Measurements from ENCODE around the gene NOL3. TPM values are rescaled to one million over a fixed set of nuclear protein-coding genes. Genes with fewer than 3 reads are reported as not detected.
A peak's percentile ranks its signal among the peaks of the same experiment; 100 is the strongest.

Gene NOL3
- total RNA-seq, 1 experiment from 2014 or later = 8.5 TPM

- TF ChIP-seq, protein P1, sequence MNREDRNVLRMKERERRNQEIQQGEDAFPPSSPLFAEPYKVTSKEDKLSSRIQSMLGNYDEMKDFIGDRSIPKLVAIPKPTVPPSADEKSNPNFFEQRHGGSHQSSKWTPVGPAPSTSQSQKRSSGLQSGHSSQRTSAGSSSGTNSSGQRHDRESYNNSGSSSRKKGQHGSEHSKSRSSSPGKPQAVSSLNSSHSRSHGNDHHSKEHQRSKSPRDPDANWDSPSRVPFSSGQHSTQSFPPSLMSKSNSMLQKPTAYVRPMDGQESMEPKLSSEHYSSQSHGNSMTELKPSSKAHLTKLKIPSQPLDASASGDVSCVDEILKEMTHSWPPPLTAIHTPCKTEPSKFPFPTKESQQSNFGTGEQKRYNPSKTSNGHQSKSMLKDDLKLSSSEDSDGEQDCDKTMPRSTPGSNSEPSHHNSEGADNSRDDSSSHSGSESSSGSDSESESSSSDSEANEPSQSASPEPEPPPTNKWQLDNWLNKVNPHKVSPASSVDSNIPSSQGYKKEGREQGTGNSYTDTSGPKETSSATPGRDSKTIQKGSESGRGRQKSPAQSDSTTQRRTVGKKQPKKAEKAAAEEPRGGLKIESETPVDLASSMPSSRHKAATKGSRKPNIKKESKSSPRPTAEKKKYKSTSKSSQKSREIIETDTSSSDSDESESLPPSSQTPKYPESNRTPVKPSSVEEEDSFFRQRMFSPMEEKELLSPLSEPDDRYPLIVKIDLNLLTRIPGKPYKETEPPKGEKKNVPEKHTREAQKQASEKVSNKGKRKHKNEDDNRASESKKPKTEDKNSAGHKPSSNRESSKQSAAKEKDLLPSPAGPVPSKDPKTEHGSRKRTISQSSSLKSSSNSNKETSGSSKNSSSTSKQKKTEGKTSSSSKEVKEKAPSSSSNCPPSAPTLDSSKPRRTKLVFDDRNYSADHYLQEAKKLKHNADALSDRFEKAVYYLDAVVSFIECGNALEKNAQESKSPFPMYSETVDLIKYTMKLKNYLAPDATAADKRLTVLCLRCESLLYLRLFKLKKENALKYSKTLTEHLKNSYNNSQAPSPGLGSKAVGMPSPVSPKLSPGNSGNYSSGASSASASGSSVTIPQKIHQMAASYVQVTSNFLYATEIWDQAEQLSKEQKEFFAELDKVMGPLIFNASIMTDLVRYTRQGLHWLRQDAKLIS (CRISPR knock-in tag; IDR thresholded peaks at IDR 0.05; ENCODE audit: borderline replicate concordance) = no peak
- TF ChIP-seq GRHL2 (CRISPR knock-in tag; IDR thresholded peaks at IDR 0.05; ENCODE audit: insufficient replicate concordance, severe bottlenecking) (no peak), RELA (CRISPR knock-in tag; IDR thresholded peaks at IDR 0.05; ENCODE audit: borderline replicate concordance) (0 out of 2 replicates have a peak, but pooled peaks have one; percentile 40), RORB (CRISPR knock-in tag; IDR thresholded peaks at IDR 0.05) (no peak), CREB1 (CRISPR knock-in tag; IDR thresholded peaks at IDR 0.05) (no peak), ZNF671 (CRISPR knock-in tag; IDR thresholded peaks at IDR 0.05) (no peak), MXD4 (CRISPR knock-in tag; IDR thresholded peaks at IDR 0.05; ENCODE audit: borderline replicate concordance) (no peak), ESRRA (CRISPR knock-in tag; IDR thresholded peaks at IDR 0.05; ENCODE audit: borderline replicate concordance) (no peak), TEAD4 (CRISPR knock-in tag; IDR thresholded peaks at IDR 0.05) (no peak), CREM (CRISPR knock-in tag; IDR thresholded peaks at IDR 0.05) (peak; percentile 85), IRF1 (CRISPR knock-in tag; IDR thresholded peaks at IDR 0.05) (no peak), ZNF263 (CRISPR knock-in tag; IDR thresholded peaks at IDR 0.05; ENCODE audit: low read depth) (no peak), NR2C2 (CRISPR knock-in tag; IDR thresholded peaks at IDR 0.05) (no peak), ZNF317 (CRISPR knock-in tag; IDR thresholded peaks at IDR 0.05; ENCODE audit: borderline replicate concordance, low read depth) (no peak), ZNF532 (CRISPR knock-in tag; IDR thresholded peaks at IDR 0.05; ENCODE audit: borderline replicate concordance) (no peak), ETV6 (CRISPR knock-in tag; IDR thresholded peaks at IDR 0.05) (peak; percentile 74; the same call in 1 of the 2 replicates), JUN (CRISPR knock-in tag; IDR thresholded peaks at IDR 0.05) (no peak)
- TF ChIP-seq, protein P2, sequence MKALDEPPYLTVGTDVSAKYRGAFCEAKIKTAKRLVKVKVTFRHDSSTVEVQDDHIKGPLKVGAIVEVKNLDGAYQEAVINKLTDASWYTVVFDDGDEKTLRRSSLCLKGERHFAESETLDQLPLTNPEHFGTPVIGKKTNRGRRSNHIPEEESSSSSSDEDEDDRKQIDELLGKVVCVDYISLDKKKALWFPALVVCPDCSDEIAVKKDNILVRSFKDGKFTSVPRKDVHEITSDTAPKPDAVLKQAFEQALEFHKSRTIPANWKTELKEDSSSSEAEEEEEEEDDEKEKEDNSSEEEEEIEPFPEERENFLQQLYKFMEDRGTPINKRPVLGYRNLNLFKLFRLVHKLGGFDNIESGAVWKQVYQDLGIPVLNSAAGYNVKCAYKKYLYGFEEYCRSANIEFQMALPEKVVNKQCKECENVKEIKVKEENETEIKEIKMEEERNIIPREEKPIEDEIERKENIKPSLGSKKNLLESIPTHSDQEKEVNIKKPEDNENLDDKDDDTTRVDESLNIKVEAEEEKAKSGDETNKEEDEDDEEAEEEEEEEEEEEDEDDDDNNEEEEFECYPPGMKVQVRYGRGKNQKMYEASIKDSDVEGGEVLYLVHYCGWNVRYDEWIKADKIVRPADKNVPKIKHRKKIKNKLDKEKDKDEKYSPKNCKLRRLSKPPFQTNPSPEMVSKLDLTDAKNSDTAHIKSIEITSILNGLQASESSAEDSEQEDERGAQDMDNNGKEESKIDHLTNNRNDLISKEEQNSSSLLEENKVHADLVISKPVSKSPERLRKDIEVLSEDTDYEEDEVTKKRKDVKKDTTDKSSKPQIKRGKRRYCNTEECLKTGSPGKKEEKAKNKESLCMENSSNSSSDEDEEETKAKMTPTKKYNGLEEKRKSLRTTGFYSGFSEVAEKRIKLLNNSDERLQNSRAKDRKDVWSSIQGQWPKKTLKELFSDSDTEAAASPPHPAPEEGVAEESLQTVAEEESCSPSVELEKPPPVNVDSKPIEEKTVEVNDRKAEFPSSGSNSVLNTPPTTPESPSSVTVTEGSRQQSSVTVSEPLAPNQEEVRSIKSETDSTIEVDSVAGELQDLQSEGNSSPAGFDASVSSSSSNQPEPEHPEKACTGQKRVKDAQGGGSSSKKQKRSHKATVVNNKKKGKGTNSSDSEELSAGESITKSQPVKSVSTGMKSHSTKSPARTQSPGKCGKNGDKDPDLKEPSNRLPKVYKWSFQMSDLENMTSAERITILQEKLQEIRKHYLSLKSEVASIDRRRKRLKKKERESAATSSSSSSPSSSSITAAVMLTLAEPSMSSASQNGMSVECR (CRISPR knock-in tag; IDR thresholded peaks at IDR 0.05; ENCODE audit: borderline replicate concordance) = no peak
- TF ChIP-seq, protein P3, sequence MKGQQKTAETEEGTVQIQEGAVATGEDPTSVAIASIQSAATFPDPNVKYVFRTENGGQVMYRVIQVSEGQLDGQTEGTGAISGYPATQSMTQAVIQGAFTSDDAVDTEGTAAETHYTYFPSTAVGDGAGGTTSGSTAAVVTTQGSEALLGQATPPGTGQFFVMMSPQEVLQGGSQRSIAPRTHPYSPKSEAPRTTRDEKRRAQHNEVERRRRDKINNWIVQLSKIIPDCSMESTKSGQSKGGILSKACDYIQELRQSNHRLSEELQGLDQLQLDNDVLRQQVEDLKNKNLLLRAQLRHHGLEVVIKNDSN (CRISPR knock-in tag; IDR thresholded peaks at IDR 0.05) = no peak; the same call in 1 of the 2 replicates
- TF ChIP-seq, protein P4, sequence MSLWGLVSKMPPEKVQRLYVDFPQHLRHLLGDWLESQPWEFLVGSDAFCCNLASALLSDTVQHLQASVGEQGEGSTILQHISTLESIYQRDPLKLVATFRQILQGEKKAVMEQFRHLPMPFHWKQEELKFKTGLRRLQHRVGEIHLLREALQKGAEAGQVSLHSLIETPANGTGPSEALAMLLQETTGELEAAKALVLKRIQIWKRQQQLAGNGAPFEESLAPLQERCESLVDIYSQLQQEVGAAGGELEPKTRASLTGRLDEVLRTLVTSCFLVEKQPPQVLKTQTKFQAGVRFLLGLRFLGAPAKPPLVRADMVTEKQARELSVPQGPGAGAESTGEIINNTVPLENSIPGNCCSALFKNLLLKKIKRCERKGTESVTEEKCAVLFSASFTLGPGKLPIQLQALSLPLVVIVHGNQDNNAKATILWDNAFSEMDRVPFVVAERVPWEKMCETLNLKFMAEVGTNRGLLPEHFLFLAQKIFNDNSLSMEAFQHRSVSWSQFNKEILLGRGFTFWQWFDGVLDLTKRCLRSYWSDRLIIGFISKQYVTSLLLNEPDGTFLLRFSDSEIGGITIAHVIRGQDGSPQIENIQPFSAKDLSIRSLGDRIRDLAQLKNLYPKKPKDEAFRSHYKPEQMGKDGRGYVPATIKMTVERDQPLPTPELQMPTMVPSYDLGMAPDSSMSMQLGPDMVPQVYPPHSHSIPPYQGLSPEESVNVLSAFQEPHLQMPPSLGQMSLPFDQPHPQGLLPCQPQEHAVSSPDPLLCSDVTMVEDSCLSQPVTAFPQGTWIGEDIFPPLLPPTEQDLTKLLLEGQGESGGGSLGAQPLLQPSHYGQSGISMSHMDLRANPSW (CRISPR knock-in tag; conservative IDR thresholded peaks at IDR 0.05; ENCODE audit: low read depth) = no peak
- TF ChIP-seq, protein P5, sequence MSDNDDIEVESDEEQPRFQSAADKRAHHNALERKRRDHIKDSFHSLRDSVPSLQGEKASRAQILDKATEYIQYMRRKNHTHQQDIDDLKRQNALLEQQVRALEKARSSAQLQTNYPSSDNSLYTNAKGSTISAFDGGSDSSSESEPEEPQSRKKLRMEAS (CRISPR knock-in tag; IDR thresholded peaks at IDR 0.05) = peak; percentile 77
Observed at GRCh38 chr16:67183627-67184452, 13.5 kb downstream of the NOL3 start, which contains the start of gene MATCAP1 (continued).
